HG03439 (cell line): ENCODE results near the gene CDC37.

Experiments used
- ATAC-seq: cut with Tn5 transposase; IDR thresholded peaks from one replicate; pipeline ENCODE4 v1.9.1; 2021; ENCODE audit warnings: mild to moderate bottlenecking, moderate library complexity; ENCODE audit not compliant: unreplicated experiment

Gene CDC37

GRCh38 chr19:10403137-10404021 lies at the start of gene CDC37:
CDC37 (minus strand) TSS chr19:10403542; CDS start chr19:10403479, 63 bp downstream.
- peak; percentile 72 for ATAC-seq

- no peak for ATAC-seq
These were observed 47.7 kb upstream of the CDC37 start for GRCh38 chr19:10450853-10451609.

- ATAC-seq = no peak
These were observed 47.0 kb upstream of the CDC37 start for GRCh38 chr19:10450191-10450852.

- ATAC-seq = no peak
These were observed 45.7 kb upstream of the CDC37 start for GRCh38 chr19:10449037-10449436.

GRCh38 chr19:10442698-10443097 lies 39.4 kb upstream of the CDC37 start:
- ATAC-seq = no peak

GRCh38 chr19:10439588-10439987 lies 36.2 kb upstream of the CDC37 start:
- no peak for ATAC-seq

- no peak for ATAC-seq
These were observed 29.8 kb upstream of the CDC37 start for GRCh38 chr19:10433131-10433536.

- ATAC-seq = no peak
These were observed 29.4 kb upstream of the CDC37 start for GRCh38 chr19:10432736-10433130.

- ATAC-seq = no peak
These were observed 28.8 kb upstream of the CDC37 start for GRCh38 chr19:10431943-10432735.

- ATAC-seq = no peak
These were observed 28.1 kb upstream of the CDC37 start for GRCh38 chr19:10431254-10431942.

GRCh38 chr19:10430505-10431253 lies 27.3 kb upstream of the CDC37 start:
- ATAC-seq = peak; percentile 31

GRCh38 chr19:10428996-10429381 lies 25.6 kb upstream of the CDC37 start:
- no peak for ATAC-seq

GRCh38 chr19:10427169-10427568 lies 23.8 kb upstream of the CDC37 start:
- no peak for ATAC-seq

GRCh38 chr19:10424011-10424637 lies 20.8 kb upstream of the CDC37 start:
- ATAC-seq = peak; percentile 26

- ATAC-seq = no peak
These were observed 19.5 kb upstream of the CDC37 start for GRCh38 chr19:10422846-10423245.

GRCh38 chr19:10422046-10422461 lies 18.7 kb upstream of the CDC37 start:
- no peak for ATAC-seq

GRCh38 chr19:10421240-10422045 lies 18.1 kb upstream of the CDC37 start:
- ATAC-seq = no peak
